WTC11 (cell line): ENCODE measurements around the gene AHCYL1. TPM values are rescaled to one million over a fixed set of nuclear protein-coding genes. Genes with fewer than 3 reads are reported as not detected.
A peak's percentile ranks its signal among the peaks of the same experiment; 100 is the strongest.

Experiments used
- ATAC-seq: fragments of 200-7000 bp; cut with Tn5 transposase; 2 replicates; pipeline ENCODE4 v1.10.0; 2021; ENCODE audit warnings: mild to moderate bottlenecking, moderate library complexity
- CTCF ChIA-PET: fragments of 300-600 bp; sonication (Branson Sonifier 250); formaldehyde crosslinking; loops from one replicate; lab custom pipeline; 2021; ENCODE audit warnings: antibody characterized with exemption; lab: Charles Lee
- POLR2A ChIA-PET: fragments of 350-600 bp; sonication (Branson Sonifier 250); formaldehyde crosslinking; loops from one replicate; lab custom pipeline; 2021; ENCODE audit warnings: antibody characterized with exemption; lab: Charles Lee
- DNase-seq: peaks from one replicate; pipeline ENCODE4 v3.0.0; 2021; ENCODE audit warnings: low spot score
- H3K27ac Mint-ChIP-seq: 2 replicates; pipeline ENCODE4 v1.8.0; 2021; ENCODE audit warnings: mixed read lengths
- H3K27me3 Mint-ChIP-seq: 2 replicates; pipeline ENCODE4 v1.8.0; 2021; ENCODE audit warnings: low read depth, mild to moderate bottlenecking, moderate library complexity, mixed read lengths
- H3K36me3 Mint-ChIP-seq: 2 replicates; pipeline ENCODE4 v1.8.0; 2021; ENCODE audit warnings: mixed read lengths
- H3K4me1 Mint-ChIP-seq: 2 replicates; pipeline ENCODE4 v1.8.0; 2022; ENCODE audit warnings: mixed read lengths
- H3K4me3 Mint-ChIP-seq: 2 replicates; pipeline ENCODE4 v1.8.0; 2021; ENCODE audit warnings: mild to moderate bottlenecking, moderate library complexity, mixed read lengths
- H3K9me3 Mint-ChIP-seq: 2 replicates; pipeline ENCODE4 v1.8.0; 2021; ENCODE audit warnings: mixed read lengths
- AR ChIP-seq: fragments of 250-450 bp; sonication (Bioruptor Pico); IDR thresholded peaks from 2 replicates; pipeline ENCODE4 v1.9.0; 2021; ENCODE audit warnings: mild to moderate bottlenecking
- E2F1 ChIP-seq: sonication (generic); formaldehyde crosslinking; IDR thresholded peaks from 2 replicates; pipeline ENCODE4 v1.8.0; 2022; ENCODE audit warnings: mild to moderate bottlenecking, missing genetic modification reagents
- ERG ChIP-seq: fragments of 250-450 bp; sonication (Bioruptor Pico); IDR thresholded peaks from 2 replicates; pipeline ENCODE4 v1.8.0; 2021; ENCODE audit warnings: mild to moderate bottlenecking
- FOXK1 ChIP-seq: sonication (generic); formaldehyde crosslinking; IDR thresholded peaks from 2 replicates; pipeline ENCODE4 v1.8.0; 2022; ENCODE audit warnings: mild to moderate bottlenecking, moderate library complexity, missing genetic modification reagents
- HMGA2 ChIP-seq: fragments of 250-450 bp; sonication (Bioruptor Pico); IDR thresholded peaks from 2 replicates; pipeline ENCODE4 v1.4.0; 2021; ENCODE audit warnings: mild to moderate bottlenecking, moderate library complexity
- IRF2 ChIP-seq: sonication (generic); formaldehyde crosslinking; IDR thresholded peaks from 2 replicates; pipeline ENCODE4 v1.8.0; 2022; ENCODE audit warnings: low read depth, missing genetic modification reagents, borderline replicate concordance
- JAZF1 ChIP-seq: fragments of 250-450 bp; sonication (Bioruptor Pico); IDR thresholded peaks from 2 replicates; pipeline ENCODE4 v1.9.0; 2021; ENCODE audit warnings: moderate library complexity, mild to moderate bottlenecking, inconsistent platforms
- MAX ChIP-seq: sonication (generic); formaldehyde crosslinking; IDR thresholded peaks from 2 replicates; pipeline ENCODE4 v1.8.0; 2022; ENCODE audit warnings: mild to moderate bottlenecking, missing genetic modification reagents
- PRDM15 ChIP-seq: sonication (generic); formaldehyde crosslinking; IDR thresholded peaks from 2 replicates; pipeline ENCODE4 v1.8.0; 2022; ENCODE audit warnings: missing genetic modification reagents
- PRRX2 ChIP-seq: fragments of 250-450 bp; sonication (Bioruptor Pico); IDR thresholded peaks from 2 replicates; pipeline ENCODE4 v1.8.0; 2021; ENCODE audit warnings: mild to moderate bottlenecking
- SMAD3 ChIP-seq: sonication (generic); formaldehyde crosslinking; IDR thresholded peaks from 2 replicates; pipeline ENCODE4 v1.8.0; 2022; ENCODE audit warnings: missing genetic modification reagents, mild to moderate bottlenecking, borderline replicate concordance
- TP53 ChIP-seq: sonication (generic); formaldehyde crosslinking; IDR thresholded peaks from 2 replicates; pipeline ENCODE4 v1.8.1; 2023; ENCODE audit warnings: mild to moderate bottlenecking, missing genetic modification reagents
- ZBTB43 ChIP-seq: sonication (generic); formaldehyde crosslinking; IDR thresholded peaks from 2 replicates; pipeline ENCODE4 v1.8.1; 2023; ENCODE audit warnings: mild to moderate bottlenecking, missing genetic modification reagents
- ZMAT4 ChIP-seq: fragments of 250-450 bp; sonication (Bioruptor Pico); IDR thresholded peaks from 2 replicates; pipeline ENCODE4 v1.9.0; 2021; ENCODE audit warnings: mild to moderate bottlenecking
- ZNF263 ChIP-seq: sonication (generic); formaldehyde crosslinking; IDR thresholded peaks from 2 replicates; pipeline ENCODE4 v1.8.1; 2022; ENCODE audit warnings: low read depth, mild to moderate bottlenecking, moderate library complexity, missing genetic modification reagents
- ZNF317 ChIP-seq: sonication (generic); formaldehyde crosslinking; IDR thresholded peaks from 2 replicates; pipeline ENCODE4 v1.8.1; 2023; ENCODE audit warnings: low read depth, mild to moderate bottlenecking, moderate library complexity, missing genetic modification reagents, borderline replicate concordance
- ZNF512 ChIP-seq: sonication (generic); formaldehyde crosslinking; IDR thresholded peaks from 2 replicates; pipeline ENCODE4 v1.8.1; 2022; ENCODE audit warnings: missing genetic modification reagents, borderline replicate concordance
- total RNA-seq: library from RNA; stranded (reverse); gene quantifications from 3 replicates; pipeline ENCODE4 v1.2.3, GENCODE V29; 2021

AHCYL1 gene
- total RNA-seq, 1 experiment from 2014 or later, result 92.1 TPM

- Mint-ChIP-seq H3K4me3 (no peak overlapping the region), H3K27ac (no peak overlapping the region), H3K4me1 (peaks cover 59% of the 10 kb centered on the region), H3K36me3 (peaks cover 21% of the 10 kb centered on the region), H3K9me3 (no peaks in the 10 kb centered on the region), H3K27me3 (no peaks in the 10 kb centered on the region)
- TF ChIP-seq E2F1 (no peak), ZBTB43 (CRISPR knock-in tag) (no peak), PRDM15 (no peak), FOXK1 (CRISPR knock-in tag) (no peak), HMGA2 (CRISPR knock-in tag) (no peak), JAZF1 (no peak)
- POLR2A ChIA-PET, result interaction anchor here (1.5 kb wide), 1 partner anchor 22 kb away, joined by 8 read pairs; the partner anchor contains the start of gene AHCYL1
- ATAC-seq (no peak), DNase-seq (no peak)
- CTCF ChIA-PET, result interaction anchor here (0.8 to 5.4 kb wide), 10 partner anchors 22 to 366 kb away, joined by 4 to 78 read pairs (median 7); partner anchors contain the start of gene AHCYL1
Observed at GRCh38 chr1:110006516-110006915, 22.0 kb downstream of the AHCYL1 start.

- H3K27ac Mint-ChIP-seq, result peak overlapping the region; percentile 81
- H3K4me1 Mint-ChIP-seq, result peaks cover 55% of the 10 kb centered on the region
- CTCF ChIA-PET, result interaction anchor here (0.7 to 5.4 kb wide), 13 partner anchors 22 to 367 kb away, joined by 3 to 78 read pairs (median 6); partner anchors contain the start of gene AHCYL1
- H3K9me3 Mint-ChIP-seq, result no peaks in the 10 kb centered on the region
- DNase-seq (no peak), ATAC-seq (peak; percentile 47)
- POLR2A ChIA-PET, result interaction anchor here (0.7 to 1.5 kb wide), 2 partner anchors 23 to 217 kb away, joined by 4 to 8 read pairs; partner anchors contain the start of gene AHCYL1
- no peaks in the 10 kb centered on the region for H3K27me3 Mint-ChIP-seq
- H3K4me3 Mint-ChIP-seq, result no peak overlapping the region
- H3K36me3 Mint-ChIP-seq, result peaks cover 28% of the 10 kb centered on the region
- TF ChIP-seq PRRX2 (CRISPR knock-in tag) (no peak), JAZF1 (no peak), AR (CRISPR knock-in tag) (no peak), ZNF512 (no peak), ERG (CRISPR knock-in tag) (no peak), MAX (no peak), HMGA2 (CRISPR knock-in tag) (no peak), ZMAT4 (CRISPR knock-in tag) (no peak), ZNF263 (CRISPR knock-in tag) (no peak), SMAD3 (CRISPR knock-in tag) (no peak), IRF2 (CRISPR knock-in tag) (no peak), TP53 (CRISPR knock-in tag) (no peak), ZNF317 (CRISPR knock-in tag) (no peak), ZBTB43 (CRISPR knock-in tag) (no peak)
Observed at GRCh38 chr1:110007046-110007830, 22.7 kb downstream of the AHCYL1 start.
